ENCODE results near the gene RPL27A. TPM values are rescaled to one million over a fixed set of nuclear protein-coding genes. Genes with fewer than 3 reads are reported as not detected.
A peak's percentile ranks its signal among the peaks of the same experiment; 100 is the strongest.

The RPL27A gene
- total and polyA plus RNA-seq, 2 donors (not counting 1 experiment from before 2014, with no cell fraction given), result 1,035 to 1,114 TPM

- Histone ChIP-seq H2AFZ (ENCODE audit: low read length) (no peak overlapping the region), H3K27me3 (ENCODE audit: control insufficient read depth, insufficient read depth, low read length) (no peaks in the 10 kb centered on the region), H4K20me1 (ENCODE audit: control insufficient read depth, extremely low read depth, insufficient read depth, low read length) (no peaks in the 10 kb centered on the region), H3K4me2 (ENCODE audit: extremely low read depth, insufficient read depth, low read length) (peak overlapping the region; percentile 91), H3K36me3 (ENCODE audit: control insufficient read depth, insufficient read depth, low read length) (peaks cover 18% of the 10 kb centered on the region), H3K27ac (ENCODE audit: insufficient read depth, low read length) (no peak overlapping the region), H3K9me3 (ENCODE audit: control insufficient read depth, insufficient read depth, low read depth, low read length) (no peaks in the 10 kb centered on the region), H3K4me1 (ENCODE audit: control insufficient read depth, extremely low read depth, insufficient read depth, low read length) (peaks cover 16% of the 10 kb centered on the region), H3K4me3 (replicated peaks in 1 of 4; ENCODE audit: control extremely low read depth in 1 of 4, insufficient read depth in 1 of 4, low read depth in 3 of 4, low read length in 4 of 4) (peak overlapping the region; percentile 4 to 100 (median 94)), H3K79me2 (ENCODE audit: control insufficient read depth, insufficient read depth, low read length) (peaks cover 43% of the 10 kb centered on the region), H3K9ac (ENCODE audit: insufficient read depth, low read length) (no peak overlapping the region)
- DNase-seq (ENCODE audit: low read depth in 2 of 2), result no peak
- TF ChIP-seq EZH2 (IDR thresholded peaks at IDR 0.05; ENCODE audit: low read length, missing control alignments) (no peak), CTCF (conservative IDR thresholded peaks at IDR 0.05 in 1 of 2, IDR thresholded peaks at IDR 0.05 in 1 of 2; ENCODE audit: low read depth in 1 of 2, low read length in 2 of 2) (no peak)
These were observed 2.7 kb downstream of the RPL27A start for GRCh38 chr11:8685306-8685705.

DNA sequence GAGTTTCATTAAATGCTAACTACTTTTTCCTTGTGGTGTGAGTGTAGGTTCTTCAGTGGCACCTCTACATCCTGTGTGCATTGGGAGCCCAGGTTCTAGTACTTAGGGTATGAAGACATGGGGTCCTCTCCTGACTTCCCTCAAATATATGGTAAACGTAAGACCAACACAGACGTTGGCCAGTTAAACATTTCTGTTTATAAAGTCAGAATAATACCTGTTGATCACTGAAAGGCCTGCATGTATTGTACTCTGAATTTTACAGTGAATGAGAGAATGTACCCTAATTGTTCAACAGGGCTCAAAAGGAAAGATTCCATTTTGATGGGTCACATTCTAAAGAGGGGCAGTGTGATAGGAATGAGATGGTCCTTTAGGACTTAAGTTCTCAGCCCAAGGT lies 3.2 kb downstream of the RPL27A start:
- H3K27me3 ChIP-seq (ENCODE audit: control insufficient read depth, insufficient read depth, low read length), result no peaks in the 10 kb centered on the region

GRCh38 chr11:8686325-8686724 lies 3.7 kb downstream of the RPL27A start:
- Histone ChIP-seq H3K79me2 (ENCODE audit: control insufficient read depth, insufficient read depth, low read length) (peaks cover 43% of the 10 kb centered on the region), H4K20me1 (ENCODE audit: control insufficient read depth, extremely low read depth, insufficient read depth, low read length) (no peaks in the 10 kb centered on the region), H2AFZ (ENCODE audit: low read length) (no peak overlapping the region), H3K4me3 (replicated peaks in 1 of 4; ENCODE audit: control extremely low read depth in 1 of 4, insufficient read depth in 1 of 4, low read depth in 3 of 4, low read length in 4 of 4) (no peak overlapping the region), H3K4me1 (ENCODE audit: control insufficient read depth, extremely low read depth, insufficient read depth, low read length) (peaks cover 16% of the 10 kb centered on the region), H3K4me2 (ENCODE audit: extremely low read depth, insufficient read depth, low read length) (no peak overlapping the region), H3K27ac (ENCODE audit: insufficient read depth, low read length) (no peak overlapping the region), H3K9ac (ENCODE audit: insufficient read depth, low read length) (no peak overlapping the region), H3K27me3 (ENCODE audit: control insufficient read depth, insufficient read depth, low read length) (no peaks in the 10 kb centered on the region), H3K36me3 (ENCODE audit: control insufficient read depth, insufficient read depth, low read length) (peaks cover 18% of the 10 kb centered on the region), H3K9me3 (ENCODE audit: control insufficient read depth, insufficient read depth, low read depth, low read length) (no peaks in the 10 kb centered on the region)
- no peak for DNase-seq (ENCODE audit: low read depth in 2 of 2)
- TF ChIP-seq EZH2 (IDR thresholded peaks at IDR 0.05; ENCODE audit: low read length, missing control alignments) (no peak), CTCF (conservative IDR thresholded peaks at IDR 0.05 in 1 of 2, IDR thresholded peaks at IDR 0.05 in 1 of 2; ENCODE audit: low read depth in 1 of 2, low read length in 2 of 2) (no peak)

More for the DNA sequence above, 3.2 kb downstream of the RPL27A start:
- H4K20me1 ChIP-seq (ENCODE audit: control insufficient read depth, extremely low read depth, insufficient read depth, low read length), result no peaks in the 10 kb centered on the region
- peaks cover 18% of the 10 kb centered on the region for H3K36me3 ChIP-seq (ENCODE audit: control insufficient read depth, insufficient read depth, low read length)
- no peak overlapping the region for H2AFZ ChIP-seq (ENCODE audit: low read length)
- no peaks in the 10 kb centered on the region for H3K9me3 ChIP-seq (ENCODE audit: control insufficient read depth, insufficient read depth, low read depth, low read length)
- H3K79me2 ChIP-seq (ENCODE audit: control insufficient read depth, insufficient read depth, low read length), result peaks cover 43% of the 10 kb centered on the region
- H3K4me2 ChIP-seq (ENCODE audit: extremely low read depth, insufficient read depth, low read length), result no peak overlapping the region
- no peak overlapping the region for H3K27ac ChIP-seq (ENCODE audit: insufficient read depth, low read length)
- DNase-seq (ENCODE audit: low read depth in 2 of 2), result no peak
- H3K4me1 ChIP-seq (ENCODE audit: control insufficient read depth, extremely low read depth, insufficient read depth, low read length), result peaks cover 16% of the 10 kb centered on the region
- no peak overlapping the region for H3K4me3 ChIP-seq (replicated peaks in 1 of 4; ENCODE audit: control extremely low read depth in 1 of 4, insufficient read depth in 1 of 4, low read depth in 3 of 4, low read length in 4 of 4)
- no peak overlapping the region for H3K9ac ChIP-seq (ENCODE audit: insufficient read depth, low read length)
- TF ChIP-seq EZH2 (IDR thresholded peaks at IDR 0.05; ENCODE audit: low read length, missing control alignments), result no peak
- no peak for TF ChIP-seq CTCF (conservative IDR thresholded peaks at IDR 0.05 in 1 of 2, IDR thresholded peaks at IDR 0.05 in 1 of 2; ENCODE audit: low read depth in 1 of 2, low read length in 2 of 2)

Data from fibroblast of lung (primary cell).